Neuronal stem cell (in vitro differentiated cells): Measurements from ENCODE around the gene CDC42BPA.
"Not testable (repeated sequence)": the region's sequence is repeated elsewhere in the genome, so short reads cannot be mapped to it uniquely, and the experiment has no call there.

ENCODE experiments used
- DNase-seq: peaks from one replicate; pipeline ENCODE4 v3.0.0-alpha.2; 2013; ENCODE audit warnings: low spot score
- H2AFZ ChIP-seq: one replicate; pipeline ENCODE4 v1.6.1; 2013; ENCODE audit warnings: mild to moderate bottlenecking, low read length, inconsistent platforms
- H2AK5ac ChIP-seq: 2 replicates; pipeline ENCODE4 v1.6.1; 2013; ENCODE audit warnings: low read depth, mild to moderate bottlenecking, inconsistent platforms, low read length, moderate library complexity, mixed read lengths
- H2BK120ac ChIP-seq: 2 replicates; pipeline ENCODE4 v1.6.1; 2013; ENCODE audit warnings: low read depth, mild to moderate bottlenecking, inconsistent platforms, low read length, moderate library complexity, mixed read lengths
- H2BK12ac ChIP-seq: one replicate; pipeline ENCODE4 v1.6.1; 2013; ENCODE audit warnings: low read length, inconsistent platforms
- H2BK15ac ChIP-seq: 2 replicates; pipeline ENCODE4 v1.6.1; 2013; ENCODE audit warnings: mild to moderate bottlenecking, low read length, inconsistent platforms, mixed read lengths
- H2BK5ac ChIP-seq: one replicate; pipeline ENCODE4 v1.6.1; 2013; ENCODE audit warnings: inconsistent platforms, mild to moderate bottlenecking, low read length, moderate library complexity
- H3K14ac ChIP-seq: one replicate; pipeline ENCODE4 v1.6.1; 2013; ENCODE audit warnings: low read length, inconsistent platforms
- H3K18ac ChIP-seq: 2 replicates; pipeline ENCODE4 v1.6.1; 2013; ENCODE audit warnings: low read length, inconsistent platforms
- H3K23ac ChIP-seq: 2 replicates; pipeline ENCODE4 v1.6.1; 2013; ENCODE audit warnings: low read depth, mild to moderate bottlenecking, mixed read lengths, low read length, inconsistent platforms; ENCODE audit not compliant: poor library complexity
- H3K27ac ChIP-seq: replicated peaks from 3 replicates; pipeline ENCODE4 v1.5.1; 2013; ENCODE audit warnings: low read length, inconsistent platforms
- H3K27me3 ChIP-seq, 3 experiments: 2 replicates each; pipeline ENCODE4 v1.6.1; 2013; ENCODE audit warnings: low read length in 3 of 3, mild to moderate bottlenecking in 2 of 3, inconsistent platforms in 1 of 3, low read depth in 1 of 3, mixed read lengths in 1 of 3, moderate library complexity in 1 of 3; ENCODE audit not compliant: control insufficient read depth in 3 of 3, insufficient read depth in 3 of 3
- H3K36me3 ChIP-seq, 2 donors: replicated peaks in 1 of 2; 2 replicates each; pipeline ENCODE4 v1.6.1; 2013; ENCODE audit warnings: low read length in 2 of 2; ENCODE audit not compliant: control insufficient read depth in 2 of 2, insufficient read depth in 2 of 2
- H3K4ac ChIP-seq: 2 replicates; pipeline ENCODE4 v1.6.1; 2013; ENCODE audit warnings: inconsistent platforms, mild to moderate bottlenecking, low read length, moderate library complexity
- H3K4me1 ChIP-seq, 2 donors: 1 replicate in 1 of 2; 2 replicates in 1 of 2; pipeline ENCODE4 v1.6.1; 2013; ENCODE audit warnings: low read length in 2 of 2, low read depth in 1 of 2; ENCODE audit not compliant: control insufficient read depth in 2 of 2, insufficient read depth in 1 of 2
- H3K4me2 ChIP-seq: one replicate; pipeline ENCODE4 v1.6.1; 2013; ENCODE audit warnings: mild to moderate bottlenecking, low read length, inconsistent platforms; ENCODE audit not compliant: insufficient read depth, poor library complexity, severe bottlenecking
- H3K4me3 ChIP-seq, 2 donors: 2 replicates each; pipeline ENCODE4 v1.5.1; 2013; ENCODE audit warnings: low read length in 2 of 2, mild to moderate bottlenecking in 2 of 2, inconsistent platforms in 1 of 2, moderate library complexity in 1 of 2
- H3K79me1 ChIP-seq: one replicate; pipeline ENCODE4 v1.6.1; 2013; ENCODE audit warnings: low read depth, mild to moderate bottlenecking, inconsistent platforms, low read length, moderate library complexity
- H3K9ac ChIP-seq: one replicate; pipeline ENCODE4 v1.6.1; 2013; ENCODE audit warnings: mild to moderate bottlenecking, low read depth, low read length, inconsistent platforms; ENCODE audit not compliant: poor library complexity
- H3K9me3 ChIP-seq, 2 donors: replicated peaks in 1 of 2; 2 replicates each; pipeline versions ENCODE3 to v1.6.1; 2013; ENCODE audit warnings: low read length in 2 of 2, mild to moderate bottlenecking in 2 of 2, inconsistent platforms in 1 of 2, low read depth in 1 of 2, mixed read lengths in 1 of 2, moderate library complexity in 1 of 2; ENCODE audit not compliant: control insufficient read depth in 2 of 2, insufficient read depth in 1 of 2
- H4K8ac ChIP-seq: one replicate; pipeline ENCODE4 v1.6.1; 2013; ENCODE audit warnings: low read depth, mild to moderate bottlenecking, inconsistent platforms, low read length, moderate library complexity
- H4K91ac ChIP-seq: one replicate; pipeline ENCODE4 v1.6.1; 2013; ENCODE audit warnings: low read length, low read depth, mild to moderate bottlenecking, inconsistent platforms; ENCODE audit not compliant: poor library complexity
- WGBS, 2 donors: extraction: QIAGEN DNeasy Blood & Tissue Kit; methylation state at CpG; one replicate each; pipeline ENCODE4 v1.1.7; 2013; ENCODE audit warnings: missing lambda C conversion rate in 2 of 2, mixed read lengths in 1 of 2; ENCODE audit not compliant: insufficient read length in 2 of 2, insufficient replicate concordance in 1 of 2; ENCODE audit errors: extremely low coverage in 2 of 2; 5-methylcytosine and 5-hydroxymethylcytosine counted together

The CDC42BPA gene

GRCh38 chr1:227134686-227135314, 183.5 kb downstream of the CDC42BPA start:
- no CpG with 5 or more reads among the region's 2 CpGs for WGBS, 2 donors
- DNase-seq = no peak
- H2BK12ac ChIP-seq = no peak overlapping the region

GRCh38 chr1:227132695-227133094, 185.6 kb downstream of the CDC42BPA start:
- no CpG with 5 or more reads among the region's 32 CpGs for WGBS, 2 donors

More at GRCh38 chr1:227134686-227135314, 183.5 kb downstream of the CDC42BPA start:
- Histone ChIP-seq H4K8ac (no peak overlapping the region), H3K4me3 (no peak overlapping the region), H3K4me1 (no peaks in the 10 kb centered on the region), H3K9ac (no peak overlapping the region), H2AFZ (no peak overlapping the region), H3K4me2 (no peak overlapping the region), H3K4ac (no peak overlapping the region), H3K9me3 (peaks cover 0 to 5% of the 10 kb centered on the region in 2 donors), H2AK5ac (no peak overlapping the region), H3K79me1 (no peaks in the 10 kb centered on the region), H3K27ac (no peak overlapping the region), H3K27me3 (no peaks in the 10 kb centered on the region), H3K36me3 (peaks cover 3 to 39% of the 10 kb centered on the region in 2 donors), H2BK120ac (no peak overlapping the region), H4K91ac (no peak overlapping the region), H3K18ac (no peak overlapping the region), H3K23ac (no peak overlapping the region), H3K14ac (no peak overlapping the region), H2BK15ac (no peak overlapping the region), H2BK5ac (no peak overlapping the region)

GRCh38 chr1:227131193-227131592, 187.1 kb downstream of the CDC42BPA start:
- no peak overlapping the region for H3K4ac ChIP-seq
- no peak for DNase-seq
- H3K23ac ChIP-seq = no peak overlapping the region
- H3K4me1 ChIP-seq = peaks cover 0 to under 1% of the 10 kb centered on the region in 2 donors
- no peak overlapping the region for H2AK5ac ChIP-seq
- no peak overlapping the region for H2BK5ac ChIP-seq
- no peak overlapping the region for H2BK120ac ChIP-seq
- peaks cover 2 to 33% of the 10 kb centered on the region in 2 donors for H3K36me3 ChIP-seq
- H3K4me3 ChIP-seq = no peak overlapping the region
- WGBS, 2 donors = no CpG with 5 or more reads among the region's 3 CpGs
- no peak overlapping the region for H3K9ac ChIP-seq
- no peak overlapping the region for H4K91ac ChIP-seq
- H2BK12ac ChIP-seq = no peak overlapping the region
- no peak overlapping the region for H3K14ac ChIP-seq
- no peak overlapping the region for H3K18ac ChIP-seq
- no peak overlapping the region for H2BK15ac ChIP-seq
- no peak overlapping the region for H3K27ac ChIP-seq
- H4K8ac ChIP-seq = no peak overlapping the region
- no peak overlapping the region for H3K4me2 ChIP-seq
- peaks cover 0 to 2% of the 10 kb centered on the region in 2 donors for H3K9me3 ChIP-seq
- no peaks in the 10 kb centered on the region for H3K79me1 ChIP-seq
- H2AFZ ChIP-seq = no peak overlapping the region
- no peaks in the 10 kb centered on the region for H3K27me3 ChIP-seq

More at GRCh38 chr1:227132695-227133094, 185.6 kb downstream of the CDC42BPA start:
- not testable (repeated sequence) for H2BK120ac ChIP-seq, H2BK5ac ChIP-seq, H3K18ac ChIP-seq, H4K8ac ChIP-seq, H3K27me3 ChIP-seq, H2AFZ ChIP-seq, H3K14ac ChIP-seq, H3K4me2 ChIP-seq, H2BK15ac ChIP-seq, H2BK12ac ChIP-seq, H3K9me3 ChIP-seq, H3K4me3 ChIP-seq, H2AK5ac ChIP-seq, H3K27ac ChIP-seq, H3K23ac ChIP-seq, DNase-seq, H3K4ac ChIP-seq, H3K4me1 ChIP-seq, H4K91ac ChIP-seq, H3K9ac ChIP-seq, H3K79me1 ChIP-seq
- peaks cover 2 to 37% of the 10 kb centered on the region in 2 donors for H3K36me3 ChIP-seq

- WGBS, 2 donors = no CpG with 5 or more reads among the region's 3 CpGs
Measured at GRCh38 chr1:227127891-227128290, 190.4 kb downstream of the CDC42BPA start.

More at GRCh38 chr1:227127891-227128290, 190.4 kb downstream of the CDC42BPA start:
- Histone ChIP-seq H3K4me2 (no peak overlapping the region), H3K9ac (no peak overlapping the region), H2BK15ac (no peak overlapping the region), H3K9me3 (no peaks in the 10 kb centered on the region), H4K91ac (no peak overlapping the region), H2BK120ac (no peak overlapping the region), H4K8ac (no peak overlapping the region), H3K14ac (no peak overlapping the region), H3K4me3 (no peak overlapping the region), H3K4ac (no peak overlapping the region), H2AK5ac (no peak overlapping the region), H2AFZ (no peak overlapping the region), H3K79me1 (no peaks in the 10 kb centered on the region), H3K36me3 (peaks cover 2 to 24% of the 10 kb centered on the region in 2 donors), H3K18ac (no peak overlapping the region), H3K27ac (no peak overlapping the region), H3K4me1 (peaks cover 0 to 4% of the 10 kb centered on the region in 2 donors), H3K27me3 (no peaks in the 10 kb centered on the region), H2BK12ac (no peak overlapping the region), H3K23ac (no peak overlapping the region), H2BK5ac (no peak overlapping the region)
- no peak for DNase-seq
